Panc1 (cell line): ENCODE measurements around the gene GAB1. TPM values are rescaled to one million over a fixed set of nuclear protein-coding genes. Genes with fewer than 3 reads are reported as not detected.

ENCODE experiments used
- ATAC-seq: fragments of 200-7000 bp; cut with Tn5 transposase; 2 replicates; pipeline ENCODE4 v1.9.1; 2020; ENCODE audit warnings: mild to moderate bottlenecking, moderate library complexity
- BruUV-seq: library from RNA; stranded (reverse); fragments of 400-500 nt; replicated peaks from 2 replicates; lab custom pipeline; 2021; lab: Mats Ljungman, UMichigan
- CTCF ChIA-PET: fragments of 300-600 bp; sonication (Branson Sonifier 250); formaldehyde crosslinking; loops from one replicate; lab custom pipeline; 2022; ENCODE audit warnings: antibody characterized with exemption; lab: Charles Lee
- POLR2A ChIA-PET: fragments of 300-600 bp; sonication (Branson Sonifier 250); formaldehyde crosslinking; loops from one replicate; lab custom pipeline; 2022; ENCODE audit warnings: antibody characterized with exemption; lab: Charles Lee
- DNase-seq: peaks from one replicate; pipeline ENCODE4 v3.0.0-alpha.2; 2010; ENCODE audit warnings: low read depth, low spot score
- H3K27ac ChIP-seq: 2 replicates; pipeline ENCODE4 v1.5.1; 2011; ENCODE audit warnings: mild to moderate bottlenecking, low read length, inconsistent platforms
- H3K27me3 ChIP-seq: fragments of 200-500 bp; sonication (Bioruptor generic); 2 replicates; pipeline ENCODE4 v1.6.0; 2014; ENCODE audit warnings: low read length, inconsistent platforms; ENCODE audit not compliant: control insufficient read depth, insufficient read depth
- H3K36me3 ChIP-seq: fragments of 200-500 bp; sonication (Bioruptor generic); 2 replicates; pipeline ENCODE4 v1.5.1; 2014; ENCODE audit warnings: inconsistent platforms, mild to moderate bottlenecking, low read length, moderate library complexity; ENCODE audit not compliant: control insufficient read depth, insufficient read depth
- H3K4me1 ChIP-seq: 2 replicates; pipeline ENCODE4 v1.5.1; 2011; ENCODE audit warnings: inconsistent platforms, mild to moderate bottlenecking, low read length, moderate library complexity; ENCODE audit not compliant: control insufficient read depth, insufficient read depth
- H3K4me3 ChIP-seq, 2 experiments: 2 replicates each; pipeline ENCODE4 v1.5.1; 2011 to 2012; ENCODE audit warnings: low read depth in 2 of 2, low read length in 2 of 2, mild to moderate bottlenecking in 2 of 2, inconsistent platforms in 1 of 2, moderate library complexity in 1 of 2
- H3K9me3 ChIP-seq: fragments of 200-500 bp; sonication (Bioruptor generic); 2 replicates; pipeline ENCODE4 v1.5.1; 2014; ENCODE audit warnings: low read depth, mild to moderate bottlenecking, inconsistent platforms, low read length, moderate library complexity; ENCODE audit not compliant: control insufficient read depth, insufficient read depth
- POLR2AphosphoS5 ChIP-seq: IDR thresholded peaks from 2 replicates; pipeline ENCODE4 v1.6.1; 2012; ENCODE audit warnings: mild to moderate bottlenecking, low read depth, low read length, moderate library complexity
- SIN3A ChIP-seq: IDR thresholded peaks from 2 replicates; pipeline ENCODE4 v1.6.1; 2012; ENCODE audit warnings: low read depth, mild to moderate bottlenecking, low read length, moderate library complexity, borderline replicate concordance; ENCODE audit not compliant: insufficient read depth
- TCF7L2 ChIP-seq: IDR thresholded peaks from 2 replicates; pipeline ENCODE4 v1.6.1; 2011; ENCODE audit warnings: mild to moderate bottlenecking, low read depth, low read length, inconsistent platforms
- in situ Hi-C: cut with HindIII; loops from 2 replicates; pipeline ENCODE4 v1.10.0; 2016; ENCODE audit warnings: low sequenced_read_pairs, low pct_unique_long_range_greater_than_20kb
- intact Hi-C: fragments of 100-400 bp; cut with micrococcal nuclease; formaldehyde crosslinking; loops from one replicate; pipeline ENCODE4 v1.10.0; 2022; ENCODE audit not compliant: unreplicated experiment
- total RNA-seq: library from RNA; stranded (reverse); gene quantifications from one replicate; pipeline ENCODE4 v1.2.1, GENCODE V29; 2021; ENCODE audit not compliant: unreplicated experiment
- TF ChIP-seq, protein P1 (sequence below), 2 experiments: IDR thresholded peaks; 2 replicates each; pipeline ENCODE4 v1.6.1; 2011 to 2012; ENCODE audit warnings: low read depth in 2 of 2, control low read depth in 1 of 2, low read length in 1 of 2, mild to moderate bottlenecking in 1 of 2, moderate library complexity in 1 of 2; ENCODE audit not compliant: insufficient read depth in 1 of 2
- TF ChIP-seq, protein P2 (sequence below): fragments of 450-650 bp; IDR thresholded peaks from 2 replicates; pipeline ENCODE4 v1.5.1; 2017; ENCODE audit warnings: mild to moderate bottlenecking

Gene GAB1
- total RNA-seq, 1 experiment from 2014 or later: 2.8 TPM

DNA sequence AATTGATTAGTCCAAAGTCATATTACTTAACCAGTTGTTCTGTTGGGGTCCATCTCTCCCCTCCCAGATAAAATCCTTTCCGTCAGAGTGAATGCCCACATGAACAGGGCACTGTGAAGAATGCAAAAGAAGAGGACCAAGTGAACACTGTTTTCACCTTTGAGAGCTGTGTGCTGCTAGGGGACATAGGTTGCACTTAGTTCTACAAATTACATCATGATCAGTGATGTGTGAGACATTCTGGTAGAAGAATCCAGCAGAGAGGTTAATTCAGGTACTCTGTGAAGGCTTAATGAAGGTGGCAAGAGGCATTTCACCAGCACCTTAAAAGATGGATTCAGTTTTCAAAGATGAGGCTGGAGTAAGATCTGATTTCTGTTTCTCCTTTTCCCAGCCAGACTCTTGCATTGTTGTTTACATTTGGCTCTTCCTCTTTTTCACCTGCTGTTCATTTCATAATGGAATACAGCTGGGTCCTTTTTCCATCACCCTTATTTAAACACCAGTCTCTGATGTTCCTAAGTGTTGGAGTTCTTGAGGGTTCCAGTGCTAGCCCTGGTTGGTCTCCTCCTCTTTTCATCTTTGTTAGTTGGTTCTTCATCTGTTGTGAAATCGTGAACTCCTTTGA, 10.9 kb downstream of the GAB1 start:
- Histone ChIP-seq H3K27me3 (no peaks in the 10 kb centered on the region), H3K4me1 (no peaks in the 10 kb centered on the region), H3K4me3 (no peak overlapping the region), H3K27ac (no peak overlapping the region), H3K9me3 (no peaks in the 10 kb centered on the region), H3K36me3 (no peaks in the 10 kb centered on the region)
- CTCF ChIA-PET: no interaction called here
- POLR2A ChIA-PET: no interaction called here
- BruUV-seq: no TSS peak
- DNase-seq (no peak), ATAC-seq (no peak)
- TF ChIP-seq SIN3A: no peak
- TF ChIP-seq TCF7L2: no peak
- TF ChIP-seq, protein P1, sequence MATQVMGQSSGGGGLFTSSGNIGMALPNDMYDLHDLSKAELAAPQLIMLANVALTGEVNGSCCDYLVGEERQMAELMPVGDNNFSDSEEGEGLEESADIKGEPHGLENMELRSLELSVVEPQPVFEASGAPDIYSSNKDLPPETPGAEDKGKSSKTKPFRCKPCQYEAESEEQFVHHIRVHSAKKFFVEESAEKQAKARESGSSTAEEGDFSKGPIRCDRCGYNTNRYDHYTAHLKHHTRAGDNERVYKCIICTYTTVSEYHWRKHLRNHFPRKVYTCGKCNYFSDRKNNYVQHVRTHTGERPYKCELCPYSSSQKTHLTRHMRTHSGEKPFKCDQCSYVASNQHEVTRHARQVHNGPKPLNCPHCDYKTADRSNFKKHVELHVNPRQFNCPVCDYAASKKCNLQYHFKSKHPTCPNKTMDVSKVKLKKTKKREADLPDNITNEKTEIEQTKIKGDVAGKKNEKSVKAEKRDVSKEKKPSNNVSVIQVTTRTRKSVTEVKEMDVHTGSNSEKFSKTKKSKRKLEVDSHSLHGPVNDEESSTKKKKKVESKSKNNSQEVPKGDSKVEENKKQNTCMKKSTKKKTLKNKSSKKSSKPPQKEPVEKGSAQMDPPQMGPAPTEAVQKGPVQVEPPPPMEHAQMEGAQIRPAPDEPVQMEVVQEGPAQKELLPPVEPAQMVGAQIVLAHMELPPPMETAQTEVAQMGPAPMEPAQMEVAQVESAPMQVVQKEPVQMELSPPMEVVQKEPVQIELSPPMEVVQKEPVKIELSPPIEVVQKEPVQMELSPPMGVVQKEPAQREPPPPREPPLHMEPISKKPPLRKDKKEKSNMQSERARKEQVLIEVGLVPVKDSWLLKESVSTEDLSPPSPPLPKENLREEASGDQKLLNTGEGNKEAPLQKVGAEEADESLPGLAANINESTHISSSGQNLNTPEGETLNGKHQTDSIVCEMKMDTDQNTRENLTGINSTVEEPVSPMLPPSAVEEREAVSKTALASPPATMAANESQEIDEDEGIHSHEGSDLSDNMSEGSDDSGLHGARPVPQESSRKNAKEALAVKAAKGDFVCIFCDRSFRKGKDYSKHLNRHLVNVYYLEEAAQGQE (IDR thresholded peaks at IDR 0.05; ENCODE audit: insufficient read depth in 1 of 2, low read depth in 2 of 2, low read length in 1 of 2): no peak
- TF ChIP-seq, protein P2, sequence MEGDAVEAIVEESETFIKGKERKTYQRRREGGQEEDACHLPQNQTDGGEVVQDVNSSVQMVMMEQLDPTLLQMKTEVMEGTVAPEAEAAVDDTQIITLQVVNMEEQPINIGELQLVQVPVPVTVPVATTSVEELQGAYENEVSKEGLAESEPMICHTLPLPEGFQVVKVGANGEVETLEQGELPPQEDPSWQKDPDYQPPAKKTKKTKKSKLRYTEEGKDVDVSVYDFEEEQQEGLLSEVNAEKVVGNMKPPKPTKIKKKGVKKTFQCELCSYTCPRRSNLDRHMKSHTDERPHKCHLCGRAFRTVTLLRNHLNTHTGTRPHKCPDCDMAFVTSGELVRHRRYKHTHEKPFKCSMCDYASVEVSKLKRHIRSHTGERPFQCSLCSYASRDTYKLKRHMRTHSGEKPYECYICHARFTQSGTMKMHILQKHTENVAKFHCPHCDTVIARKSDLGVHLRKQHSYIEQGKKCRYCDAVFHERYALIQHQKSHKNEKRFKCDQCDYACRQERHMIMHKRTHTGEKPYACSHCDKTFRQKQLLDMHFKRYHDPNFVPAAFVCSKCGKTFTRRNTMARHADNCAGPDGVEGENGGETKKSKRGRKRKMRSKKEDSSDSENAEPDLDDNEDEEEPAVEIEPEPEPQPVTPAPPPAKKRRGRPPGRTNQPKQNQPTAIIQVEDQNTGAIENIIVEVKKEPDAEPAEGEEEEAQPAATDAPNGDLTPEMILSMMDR: no peak
- TF ChIP-seq POLR2AphosphoS5: no peak
- intact Hi-C loops: no loop called here
- in situ Hi-C loops: no loop called here

DNA sequence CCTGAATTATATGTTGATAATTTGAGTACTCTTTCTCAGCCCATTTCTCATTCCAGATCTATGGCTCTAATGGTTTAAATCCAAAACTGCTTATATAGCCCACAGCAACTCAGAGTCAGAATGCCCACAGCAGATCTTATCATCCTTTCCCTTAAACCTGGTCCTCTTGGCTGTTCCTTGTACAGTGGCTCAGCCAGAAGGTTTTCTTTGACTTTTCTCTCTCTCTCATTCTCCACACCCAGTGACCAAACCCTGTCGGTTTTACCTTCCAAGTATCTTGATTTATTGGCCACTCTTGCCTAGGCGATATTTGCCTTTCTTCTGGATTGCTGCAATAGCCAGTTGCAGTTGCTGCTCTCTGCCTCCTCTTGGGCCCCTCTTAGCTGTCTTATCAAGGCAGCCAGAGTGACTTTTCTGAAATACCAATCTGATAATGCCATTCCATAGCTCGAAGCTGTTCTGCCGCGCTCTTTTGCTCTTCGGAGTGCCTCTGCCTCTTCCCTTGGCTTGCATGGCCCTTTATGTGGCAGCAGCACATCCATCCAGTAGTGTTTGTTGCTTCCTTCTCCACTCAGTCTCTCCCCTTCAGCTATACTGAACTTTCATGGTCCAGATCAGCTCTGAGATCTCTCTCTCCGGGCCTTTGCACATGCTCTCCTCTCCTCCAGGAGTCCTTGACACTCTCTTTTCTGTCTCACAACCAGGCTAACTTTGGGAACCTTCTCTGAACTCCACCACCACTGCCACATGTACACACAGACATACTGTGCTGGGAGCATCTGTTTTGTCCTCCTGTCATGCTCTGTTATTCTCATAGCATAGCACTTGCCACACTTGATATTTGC, 11.8 kb downstream of the GAB1 start:
- BruUV-seq: no TSS peak

More for the DNA sequence above, 11.8 kb downstream of the GAB1 start:
- no peaks in the 10 kb centered on the region for H3K27me3 ChIP-seq
- no peak overlapping the region for H3K4me3 ChIP-seq
- no peaks in the 10 kb centered on the region for H3K4me1 ChIP-seq
- ATAC-seq (no peak), DNase-seq (no peak)
- POLR2A ChIA-PET: no interaction called here
- CTCF ChIA-PET: no interaction called here
- H3K9me3 ChIP-seq: no peaks in the 10 kb centered on the region
- TF ChIP-seq POLR2AphosphoS5 (no peak), TCF7L2 (no peak), SIN3A (no peak)
- TF ChIP-seq, protein P2: no peak
- TF ChIP-seq, protein P1 (IDR thresholded peaks at IDR 0.05; ENCODE audit: insufficient read depth in 1 of 2, low read depth in 2 of 2, low read length in 1 of 2): no peak
- in situ Hi-C loops (no loop called here), intact Hi-C loops (no loop called here)
- no peak overlapping the region for H3K27ac ChIP-seq
- H3K36me3 ChIP-seq: no peaks in the 10 kb centered on the region
